GM18505 (cell line): ENCODE data around the gene MPHOSPH8.

ENCODE experiments used
- ATAC-seq: cut with Tn5 transposase; IDR thresholded peaks from one replicate; pipeline ENCODE4 v1.9.1; 2021; ENCODE audit not compliant: unreplicated experiment
- POLR2A ChIP-seq: IDR thresholded peaks from 4 replicates; pipeline ENCODE4 v1.6.1; 2011; ENCODE audit warnings: borderline replicate concordance; ENCODE audit not compliant: insufficient read depth, insufficient read length; ENCODE audit errors: extremely low read depth

MPHOSPH8 gene

GRCh38 chr13:19633479-19634255, at the start of gene MPHOSPH8:
Gene MPHOSPH8 (plus strand): TSS chr13:19633659. CDS start chr13:19633749, 90 bp downstream.
- peak; percentile 45 for TF ChIP-seq POLR2A
- ATAC-seq: peak; percentile 99

- peak; percentile 88 for ATAC-seq
- peak; percentile 55 for TF ChIP-seq POLR2A
Observed at GRCh38 chr13:19586904-19587634, 46.4 kb upstream of the MPHOSPH8 start.

- ATAC-seq: peak; percentile 63
- no peak for TF ChIP-seq POLR2A
Observed at GRCh38 chr13:19587635-19588300, 45.7 kb upstream of the MPHOSPH8 start.

- no peak for ATAC-seq
- no peak for TF ChIP-seq POLR2A
Observed at GRCh38 chr13:19589312-19589711, 44.1 kb upstream of the MPHOSPH8 start.

DNA sequence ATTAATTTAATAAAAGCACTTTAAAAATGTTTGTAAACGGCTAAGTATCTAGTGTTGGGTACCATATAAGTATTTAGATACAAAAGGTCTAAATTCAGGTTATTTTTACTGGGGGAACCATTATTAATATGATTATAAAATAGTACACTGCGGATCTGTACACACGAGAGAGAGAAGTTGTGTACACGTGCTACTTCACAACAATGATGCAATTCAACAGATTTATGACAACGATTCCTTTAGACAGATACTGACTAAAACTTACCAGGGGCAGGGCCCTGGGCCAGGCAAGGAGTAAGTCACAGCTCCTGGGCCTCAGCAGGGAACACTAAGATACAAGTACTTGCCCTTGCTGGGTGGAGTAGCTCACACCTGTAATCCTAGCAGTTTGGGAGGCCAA, 43.0 kb upstream of the MPHOSPH8 start:
- no peak for ATAC-seq

DNA sequence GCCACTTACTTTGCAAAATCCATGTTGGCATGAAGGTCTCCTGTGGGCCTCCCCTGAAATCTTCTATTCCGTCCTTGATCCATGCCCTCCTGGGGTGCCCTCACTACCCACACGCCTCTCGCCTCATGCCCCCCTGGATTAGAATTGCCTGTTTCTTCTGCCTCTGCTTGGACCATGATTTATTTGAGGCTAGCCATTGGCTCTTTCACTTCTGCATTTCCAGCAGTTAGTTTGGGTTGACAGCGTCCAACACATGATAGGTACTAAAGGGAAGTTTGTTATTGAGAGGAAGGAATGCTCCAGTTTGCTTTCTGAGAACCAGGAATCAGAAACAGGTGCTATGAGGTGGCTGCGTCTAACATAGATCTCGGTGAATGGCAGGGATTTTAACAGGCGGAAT, 41.6 kb upstream of the MPHOSPH8 start:
- no peak for TF ChIP-seq POLR2A
- ATAC-seq: no peak

More for the DNA sequence above, 43.0 kb upstream of the MPHOSPH8 start:
- no peak for TF ChIP-seq POLR2A

DNA sequence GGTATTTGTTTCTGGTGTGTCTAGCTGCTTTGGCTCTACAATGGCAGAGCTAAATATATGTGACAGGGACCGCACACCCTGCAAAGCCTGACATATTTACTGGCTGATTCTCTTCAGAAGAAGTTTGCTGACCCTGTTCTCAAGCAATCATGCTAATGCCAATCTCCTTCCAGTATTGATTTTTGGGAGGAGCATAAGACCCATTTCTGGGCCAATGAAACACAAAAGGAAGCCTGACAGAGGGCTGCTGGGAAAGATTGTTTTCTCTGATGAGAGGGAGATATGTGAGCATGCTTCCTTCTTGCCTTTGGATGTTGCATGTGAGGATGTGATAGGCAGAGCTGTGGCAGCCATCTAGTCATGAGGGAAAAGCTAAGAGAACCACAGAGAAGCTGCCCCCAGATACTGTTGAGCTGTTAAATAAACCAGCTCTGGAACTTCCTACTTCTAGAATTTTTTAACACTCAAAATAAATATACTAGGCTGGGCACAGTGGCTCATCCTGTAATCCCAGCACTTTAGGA, 40.7 kb upstream of the MPHOSPH8 start:
- no peak for ATAC-seq

GRCh38 chr13:19596086-19596485, 37.4 kb upstream of the MPHOSPH8 start:
- ATAC-seq: no peak
- no peak for TF ChIP-seq POLR2A

More for the DNA sequence above, 40.7 kb upstream of the MPHOSPH8 start:
- no peak for TF ChIP-seq POLR2A

DNA sequence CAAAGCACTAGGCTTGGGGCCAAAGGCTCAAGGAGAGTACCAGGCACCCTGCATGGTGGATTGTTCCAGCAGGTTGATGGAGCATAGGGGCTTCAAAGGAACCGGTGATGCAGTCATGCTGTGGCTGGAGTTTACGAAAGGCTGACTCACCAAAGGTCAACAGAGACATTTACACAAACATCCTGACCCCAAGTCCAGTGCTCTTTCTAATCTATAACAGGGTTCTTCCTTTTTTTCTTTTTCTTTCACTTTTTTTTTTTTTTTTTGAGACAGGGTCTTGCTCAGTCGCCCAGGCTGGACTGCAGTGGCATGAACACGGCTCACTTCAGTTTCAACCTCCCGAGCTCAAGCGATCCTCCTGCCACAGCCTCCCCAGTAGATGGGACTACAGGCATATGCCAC, 36.5 kb upstream of the MPHOSPH8 start:
- no peak for ATAC-seq

GRCh38 chr13:19597523-19597922, 35.9 kb upstream of the MPHOSPH8 start:
- no peak for TF ChIP-seq POLR2A
- ATAC-seq: no peak

More for the DNA sequence above, 36.5 kb upstream of the MPHOSPH8 start:
- TF ChIP-seq POLR2A: no peak

GRCh38 chr13:19601749-19602725, 31.4 kb upstream of the MPHOSPH8 start:
- peak; percentile 95 for ATAC-seq
- peak; percentile 71 for TF ChIP-seq POLR2A

DNA sequence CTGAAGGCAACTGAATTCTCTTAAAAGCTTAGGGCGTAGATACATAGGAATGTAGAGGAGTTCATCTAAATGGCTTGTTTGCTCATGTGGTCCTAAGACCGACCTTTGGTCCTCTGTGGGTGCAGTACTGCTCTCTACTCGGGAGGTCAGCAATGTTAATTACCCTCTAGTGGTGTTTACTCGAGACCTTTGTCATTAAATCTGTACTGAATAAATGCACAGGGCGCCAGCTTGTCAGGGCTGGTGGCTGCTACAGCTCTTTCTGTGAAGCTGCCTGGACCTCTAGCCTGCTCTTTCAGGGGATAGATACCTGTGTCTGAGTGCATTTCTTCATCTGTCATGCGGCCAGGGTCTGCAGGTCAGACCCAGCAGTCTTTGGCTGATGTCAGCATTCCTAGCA, 29.2 kb upstream of the MPHOSPH8 start:
- no peak for TF ChIP-seq POLR2A
- no peak for ATAC-seq

- no peak for ATAC-seq
- no peak for TF ChIP-seq POLR2A
Observed at GRCh38 chr13:19605161-19605955, 28.1 kb upstream of the MPHOSPH8 start.
